HepG2 (cell line): ENCODE results near the gene PCSK2.

Experiments used
- CEBPB ChIP-seq: IDR thresholded peaks from 2 replicates; pipeline ENCODE4 v1.6.1; 2011; ENCODE audit warnings: low read depth, low read length, improper control_type of control experiment, borderline replicate concordance
- CTCF ChIP-seq: sonication (generic); formaldehyde crosslinking; IDR thresholded peaks from 2 replicates; pipeline ENCODE4 v1.5.0; 2020; ENCODE audit warnings: mild to moderate bottlenecking, missing genetic modification reagents, moderate library complexity
- EZH2 ChIP-seq: conservative IDR thresholded peaks from 2 replicates; pipeline ENCODE4 v1.6.1; 2012; ENCODE audit warnings: mild to moderate bottlenecking, low read depth, low read length, moderate library complexity
- FOXK2 ChIP-seq: fragments of 450-650 bp; IDR thresholded peaks from 2 replicates; pipeline ENCODE4 v1.6.1; 2016
- HMG20A ChIP-seq: IDR thresholded peaks from 2 replicates; pipeline ENCODE4 v1.6.1; 2016; ENCODE audit warnings: borderline replicate concordance
- SSRP1 ChIP-seq: IDR thresholded peaks from 2 replicates; pipeline ENCODE4 v1.6.1; 2016; ENCODE audit warnings: control low read depth
- TP53 ChIP-seq: sonication (generic); formaldehyde crosslinking; conservative IDR thresholded peaks from 2 replicates; pipeline ENCODE4 v1.4.0; 2020; ENCODE audit warnings: missing genetic modification reagents
- TRIM24 ChIP-seq: sonication (generic); formaldehyde crosslinking; IDR thresholded peaks from 2 replicates; pipeline ENCODE4 v1.8.0; 2022; ENCODE audit warnings: mild to moderate bottlenecking, missing genetic modification reagents
- YY1 ChIP-seq: IDR thresholded peaks from 2 replicates; pipeline ENCODE4 v1.6.1; 2011; ENCODE audit warnings: low read length, low read depth, moderate library complexity, mild to moderate bottlenecking; ENCODE audit not compliant: insufficient read depth, insufficient replicate concordance
- ZNF232 ChIP-seq: sonication (generic); formaldehyde crosslinking; IDR thresholded peaks from 2 replicates; pipeline ENCODE4 v1.4.0; 2020; ENCODE audit warnings: missing genetic modification reagents, borderline replicate concordance
- ZNF274 ChIP-seq: sonication (generic); formaldehyde crosslinking; IDR thresholded peaks from 2 replicates; pipeline ENCODE4 v1.5.1; 2020; ENCODE audit warnings: mild to moderate bottlenecking, missing genetic modification reagents
- ZNF432 ChIP-seq: sonication (generic); formaldehyde crosslinking; IDR thresholded peaks from 2 replicates; pipeline ENCODE4 v1.5.0; 2020; ENCODE audit warnings: missing genetic modification reagents, mild to moderate bottlenecking, borderline replicate concordance
- ZNF775 ChIP-seq: sonication (generic); formaldehyde crosslinking; IDR thresholded peaks from 2 replicates; pipeline ENCODE4 v1.4.0; 2020; ENCODE audit warnings: missing genetic modification reagents, mild to moderate bottlenecking, moderate library complexity, borderline replicate concordance

GRCh38 chr20:17403461-17403860 is 176.6 kb downstream of the PCSK2 start:
- TF ChIP-seq CTCF (CRISPR knock-in tag) (no peak), EZH2 (no peak), CEBPB (no peak), TP53 (CRISPR knock-in tag) (no peak), TRIM24 (CRISPR knock-in tag) (no peak), ZNF432 (CRISPR knock-in tag) (no peak), SSRP1 (CRISPR knock-in tag) (no peak), YY1 (no peak), FOXK2 (no peak), ZNF775 (CRISPR knock-in tag) (no peak), HMG20A (CRISPR knock-in tag) (no peak), ZNF232 (CRISPR knock-in tag) (no peak), ZNF274 (CRISPR knock-in tag) (no peak)
